Stomach (tissue), 4 donors: ENCODE data around the gene EML4.

Source experiments
- CTCF ChIP-seq, 7 experiments: fragments of 450-650 bp in 4 of 7; fragments of 200-600 bp in 3 of 7; sonication (generic) in 3 of 7; IDR thresholded peaks; one replicate each; pipeline ENCODE4 v1.5.1; 2016 to 2019; ENCODE audit warnings: antibody characterized with exemption in 7 of 7, control low read depth in 2 of 7, mild to moderate bottlenecking in 1 of 7
- POLR2A ChIP-seq, 4 donors: fragments of 450-650 bp; IDR thresholded peaks; one replicate each; pipeline ENCODE4 v1.6.1; 2016; ENCODE audit warnings: antibody characterized with exemption in 4 of 4, control low read depth in 2 of 4, mild to moderate bottlenecking in 1 of 4, moderate library complexity in 1 of 4
- POLR2AphosphoS5 ChIP-seq, 3 donors: sonication (generic); formaldehyde crosslinking; IDR thresholded peaks; one replicate each; pipeline ENCODE4 v1.6.1; 2016; ENCODE audit warnings: antibody characterized with exemption in 3 of 3

- TF ChIP-seq CTCF (IDR thresholded peaks at IDR 0.05) (peak in 4 of 7 experiments; percentile 7 to 39 (median 25)), POLR2A (IDR thresholded peaks at IDR 0.05) (no peak), POLR2AphosphoS5 (IDR thresholded peaks at IDR 0.05) (no peak)
Measured at GRCh38 chr2:42196403-42197267, 27.5 kb downstream of the EML4 start.
